GM15510 (cell line): ENCODE data around the gene ATG14.

ENCODE experiments used
- POLR2A ChIP-seq: IDR thresholded peaks from 3 replicates; pipeline ENCODE4 v1.6.1; 2011; ENCODE audit warnings: borderline replicate concordance; ENCODE audit not compliant: insufficient read length; ENCODE audit errors: extremely low read depth

Gene ATG14

GRCh38 chr14:55436931-55437330, 25.3 kb upstream of the ATG14 start:
- no peak for TF ChIP-seq POLR2A

- no peak for TF ChIP-seq POLR2A
These were observed 24.9 kb upstream of the ATG14 start for GRCh38 chr14:55436519-55436918.

GRCh38 chr14:55434805-55435174, 23.2 kb upstream of the ATG14 start:
- no peak for TF ChIP-seq POLR2A

GRCh38 chr14:55433880-55434804, 22.5 kb upstream of the ATG14 start:
- no peak for TF ChIP-seq POLR2A

- TF ChIP-seq POLR2A = no peak
These were observed 21.0 kb upstream of the ATG14 start for GRCh38 chr14:55432628-55433027.

- no peak for TF ChIP-seq POLR2A
These were observed 18.5 kb upstream of the ATG14 start for GRCh38 chr14:55430024-55430690.

GRCh38 chr14:55427439-55427838, 15.8 kb upstream of the ATG14 start:
- no peak for TF ChIP-seq POLR2A

- no peak for TF ChIP-seq POLR2A
These were observed 15.3 kb upstream of the ATG14 start for GRCh38 chr14:55426891-55427290.

- TF ChIP-seq POLR2A = no peak
These were observed 13.5 kb upstream of the ATG14 start for GRCh38 chr14:55425091-55425490.

- TF ChIP-seq POLR2A = no peak
These were observed 12.3 kb upstream of the ATG14 start for GRCh38 chr14:55423969-55424368.

- no peak for TF ChIP-seq POLR2A
These were observed 8.0 kb upstream of the ATG14 start for GRCh38 chr14:55419663-55420062.

GRCh38 chr14:55418411-55418810, 6.8 kb upstream of the ATG14 start:
- TF ChIP-seq POLR2A = no peak

- no peak for TF ChIP-seq POLR2A
These were observed 6.3 kb upstream of the ATG14 start for GRCh38 chr14:55417955-55418354.

- no peak for TF ChIP-seq POLR2A
These were observed 5.2 kb upstream of the ATG14 start for GRCh38 chr14:55416866-55417265.

GRCh38 chr14:55414551-55414950, 2.9 kb upstream of the ATG14 start:
- no peak for TF ChIP-seq POLR2A

- TF ChIP-seq POLR2A = no peak
These were observed 1.0 kb upstream of the ATG14 start for GRCh38 chr14:55412676-55413075.
